ENCODE data around the gene ACTN4.

The ACTN4 gene

DNA sequence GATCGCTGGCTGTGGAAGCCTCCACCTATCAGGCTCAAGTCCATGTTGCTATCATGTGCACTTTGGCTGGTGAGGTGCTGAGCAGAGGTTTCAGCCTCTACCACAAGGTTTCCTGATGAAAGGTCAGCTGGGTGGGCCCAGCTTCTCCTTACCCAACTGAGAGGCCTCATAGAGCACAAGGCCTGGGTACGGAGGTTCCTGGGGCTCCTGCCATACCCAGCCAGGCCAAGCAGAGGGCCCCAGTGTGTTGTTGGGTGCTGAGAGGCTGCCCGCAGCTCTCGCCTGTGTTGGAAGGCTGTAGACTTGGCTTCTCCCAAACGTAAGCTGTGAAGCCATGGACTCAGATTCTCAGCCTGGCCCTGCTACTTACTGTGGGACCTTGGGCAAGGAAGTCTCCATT, 28.2 kb downstream of the ACTN4 start:
- peaks cover 26% of the 10 kb centered on the region for H3K4me1 ChIP-seq (ENCODE audit: low read length)
- no peaks in the 10 kb centered on the region for H3K27me3 ChIP-seq (ENCODE audit: low read depth, low read length)
- no peaks in the 10 kb centered on the region for H4K20me1 ChIP-seq (ENCODE audit: insufficient read depth, low read length)
- H2AFZ ChIP-seq (ENCODE audit: low read depth, low read length) = no peak overlapping the region
- H3K4me3 ChIP-seq (ENCODE audit: low read length) = no peak overlapping the region
- no peak for TF ChIP-seq EZH2phosphoT487 (IDR thresholded peaks at IDR 0.05; ENCODE audit: low read depth)
- TF ChIP-seq, protein P1, sequence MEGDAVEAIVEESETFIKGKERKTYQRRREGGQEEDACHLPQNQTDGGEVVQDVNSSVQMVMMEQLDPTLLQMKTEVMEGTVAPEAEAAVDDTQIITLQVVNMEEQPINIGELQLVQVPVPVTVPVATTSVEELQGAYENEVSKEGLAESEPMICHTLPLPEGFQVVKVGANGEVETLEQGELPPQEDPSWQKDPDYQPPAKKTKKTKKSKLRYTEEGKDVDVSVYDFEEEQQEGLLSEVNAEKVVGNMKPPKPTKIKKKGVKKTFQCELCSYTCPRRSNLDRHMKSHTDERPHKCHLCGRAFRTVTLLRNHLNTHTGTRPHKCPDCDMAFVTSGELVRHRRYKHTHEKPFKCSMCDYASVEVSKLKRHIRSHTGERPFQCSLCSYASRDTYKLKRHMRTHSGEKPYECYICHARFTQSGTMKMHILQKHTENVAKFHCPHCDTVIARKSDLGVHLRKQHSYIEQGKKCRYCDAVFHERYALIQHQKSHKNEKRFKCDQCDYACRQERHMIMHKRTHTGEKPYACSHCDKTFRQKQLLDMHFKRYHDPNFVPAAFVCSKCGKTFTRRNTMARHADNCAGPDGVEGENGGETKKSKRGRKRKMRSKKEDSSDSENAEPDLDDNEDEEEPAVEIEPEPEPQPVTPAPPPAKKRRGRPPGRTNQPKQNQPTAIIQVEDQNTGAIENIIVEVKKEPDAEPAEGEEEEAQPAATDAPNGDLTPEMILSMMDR (IDR thresholded peaks at IDR 0.05; ENCODE audit: low read depth, low read length) = no peak
- no peak overlapping the region; the same call in 1 of the 2 replicates for H3K9ac ChIP-seq (ENCODE audit: low read length)
- peak overlapping the region; percentile 86 for H3K27ac ChIP-seq (ENCODE audit: low read length)
- H3K36me3 ChIP-seq (replicated peaks; ENCODE audit: low read depth, low read length) = peaks cover 24% of the 10 kb centered on the region
- H3K79me2 ChIP-seq (ENCODE audit: low read length) = peaks cover 92% of the 10 kb centered on the region
- H3K4me2 ChIP-seq (ENCODE audit: low read length) = peak overlapping the region; percentile 80; the same call in 1 of the 2 replicates
- H3K9me3 ChIP-seq (ENCODE audit: insufficient read depth, low read length) = no peaks in the 10 kb centered on the region

DNA sequence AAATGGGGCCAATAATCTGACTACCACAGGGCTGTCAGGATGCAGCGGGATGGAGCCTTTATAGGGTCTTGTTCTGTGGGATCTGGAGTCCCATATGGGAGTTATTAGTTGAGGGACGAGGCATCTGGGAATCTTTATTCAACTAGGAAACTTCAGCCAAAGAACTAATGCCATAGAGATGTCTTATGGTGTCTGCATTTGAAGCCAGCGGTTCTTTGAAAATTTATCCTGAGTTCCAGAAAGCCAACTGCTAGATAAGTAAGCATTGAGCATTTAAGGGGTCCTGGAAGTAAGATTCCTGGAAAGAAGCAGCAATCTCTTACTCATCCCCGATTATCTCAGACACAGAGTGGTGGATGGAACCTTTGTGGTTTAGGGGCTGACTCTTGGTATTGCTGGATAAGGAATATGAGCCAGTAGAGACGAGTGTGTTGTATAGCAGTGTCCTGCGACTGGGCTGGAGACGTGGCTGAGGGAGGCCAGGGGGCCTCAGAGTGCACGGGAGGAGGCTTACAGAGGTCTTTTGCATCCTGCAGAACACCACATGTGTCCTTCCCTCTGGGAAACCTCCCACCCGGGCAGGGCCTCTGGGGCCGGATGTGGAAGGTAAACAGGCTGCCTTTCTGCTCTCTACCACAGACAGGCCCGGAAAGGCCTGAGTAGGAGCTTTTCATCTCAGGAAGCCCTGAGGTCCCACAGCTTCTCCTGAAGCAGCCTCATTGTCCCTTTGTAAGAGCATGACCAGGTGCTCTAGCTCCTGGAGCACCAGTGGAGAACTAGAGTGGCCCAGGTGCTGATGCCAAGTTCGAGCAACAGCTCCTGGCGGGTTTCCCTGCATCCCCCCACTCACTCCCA, 28.8 kb downstream of the ACTN4 start:
- Histone ChIP-seq H3K4me1 (ENCODE audit: low read length) (peaks cover 26% of the 10 kb centered on the region), H3K79me2 (ENCODE audit: low read length) (peaks cover 90% of the 10 kb centered on the region), H3K27ac (ENCODE audit: low read length) (peak overlapping the region; percentile 86; the same call in 1 of the 2 replicates), H3K36me3 (replicated peaks; ENCODE audit: low read depth, low read length) (peaks cover 21% of the 10 kb centered on the region), H3K9me3 (ENCODE audit: insufficient read depth, low read length) (no peaks in the 10 kb centered on the region), H3K27me3 (ENCODE audit: low read depth, low read length) (no peaks in the 10 kb centered on the region), H3K9ac (ENCODE audit: low read length) (no peak overlapping the region; the same call in 1 of the 2 replicates), H3K4me3 (ENCODE audit: low read length) (no peak overlapping the region), H4K20me1 (ENCODE audit: insufficient read depth, low read length) (no peaks in the 10 kb centered on the region), H3K4me2 (ENCODE audit: low read length) (peak overlapping the region; percentile 80; the same call in 1 of the 2 replicates), H2AFZ (ENCODE audit: low read depth, low read length) (no peak overlapping the region)
- no peak for TF ChIP-seq EZH2phosphoT487 (IDR thresholded peaks at IDR 0.05; ENCODE audit: low read depth)
- TF ChIP-seq, protein P1 (IDR thresholded peaks at IDR 0.05; ENCODE audit: low read depth, low read length) = no peak

DNA sequence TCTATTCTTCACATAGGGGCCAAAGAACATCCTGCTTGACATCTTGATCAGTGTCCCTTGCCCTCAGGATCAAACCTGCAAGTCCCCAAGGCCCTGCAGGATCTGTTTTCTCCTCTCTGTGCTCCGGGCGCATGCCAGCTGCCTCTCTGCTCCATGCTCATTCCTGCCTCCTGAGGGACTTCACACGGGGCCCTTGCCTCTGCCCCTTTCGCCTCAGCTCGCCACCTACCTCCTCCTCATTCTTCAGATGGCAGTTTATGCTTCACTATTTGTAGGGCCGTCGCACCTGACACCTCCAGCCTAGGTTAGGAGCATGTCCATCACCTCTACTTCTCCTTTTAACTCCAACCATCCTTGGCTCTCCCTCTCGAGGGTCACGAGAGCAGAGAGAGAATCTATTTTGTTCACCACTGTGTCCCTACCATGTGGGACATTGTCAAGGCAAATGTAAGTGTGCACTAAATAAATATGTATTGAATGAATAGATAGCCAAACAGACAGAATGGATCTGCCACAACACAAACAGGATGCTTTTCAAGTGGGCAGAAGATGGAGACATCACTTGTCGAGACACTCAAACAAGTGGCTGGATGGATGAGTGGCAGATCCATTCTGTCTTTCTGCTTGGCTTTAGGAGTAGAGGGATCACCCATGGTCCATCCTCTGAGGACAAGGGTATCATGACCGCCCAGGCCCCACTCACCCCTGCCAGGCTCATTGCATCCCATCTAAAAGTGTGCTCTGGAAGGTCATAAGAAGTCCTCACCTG, 29.6 kb downstream of the ACTN4 start:
- Histone ChIP-seq H3K9me3 (ENCODE audit: insufficient read depth, low read length) (no peaks in the 10 kb centered on the region), H3K27me3 (ENCODE audit: low read depth, low read length) (no peaks in the 10 kb centered on the region), H2AFZ (ENCODE audit: low read depth, low read length) (no peak overlapping the region), H3K36me3 (replicated peaks; ENCODE audit: low read depth, low read length) (peaks cover 25% of the 10 kb centered on the region), H4K20me1 (ENCODE audit: insufficient read depth, low read length) (no peaks in the 10 kb centered on the region), H3K79me2 (ENCODE audit: low read length) (peaks cover 90% of the 10 kb centered on the region), H3K27ac (ENCODE audit: low read length) (no peak overlapping the region), H3K4me3 (ENCODE audit: low read length) (no peak overlapping the region), H3K4me2 (ENCODE audit: low read length) (no peak overlapping the region), H3K9ac (ENCODE audit: low read length) (no peak overlapping the region), H3K4me1 (ENCODE audit: low read length) (peaks cover 26% of the 10 kb centered on the region)
- TF ChIP-seq, protein P1 (IDR thresholded peaks at IDR 0.05; ENCODE audit: low read depth, low read length) = no peak
- TF ChIP-seq EZH2phosphoT487 (IDR thresholded peaks at IDR 0.05; ENCODE audit: low read depth) = no peak

Data from OCI-LY3 (cell line).